Measurements from ENCODE around the gene LMAN1. TPM values are rescaled to one million over a fixed set of nuclear protein-coding genes. Genes with fewer than 3 reads are reported as not detected.

The LMAN1 gene
- 100 to 1,000 TPM in 2 of 5 donors, 10 to 100 TPM in 3; 77.0 to 122 (median 97.6) TPM for polyA plus RNA-seq (ENCODE audit: insufficient read depth in 1 of 5, insufficient read length in 5 of 5, low replicate concordance in 1 of 5)
- long read RNA-seq, donor 1, full-length matches to known transcripts: 18 of 63 reads
- long read RNA-seq, donor 1, partial matches to known transcripts: 45 of 63 reads
- long read RNA-seq, donor 1, other reads (novel, unspliced or antisense): 0 of 63 reads
- long read RNA-seq, donor 2, full-length matches to known transcripts: 9 of 9 reads
- long read RNA-seq, donor 2, partial matches to known transcripts: 0 of 9 reads
- long read RNA-seq, donor 2, other reads (novel, unspliced or antisense): 0 of 9 reads
- long read RNA-seq, donor 3, full-length matches to known transcripts: 11 of 22 reads
- long read RNA-seq, donor 3, partial matches to known transcripts: 11 of 22 reads
- long read RNA-seq, donor 3, other reads (novel, unspliced or antisense): 0 of 22 reads
- long read RNA-seq, donor 4, full-length matches to known transcripts: 10 of 26 reads
- long read RNA-seq, donor 4, partial matches to known transcripts: 16 of 26 reads
- long read RNA-seq, donor 4, other reads (novel, unspliced or antisense): 0 of 26 reads
- long read RNA-seq, donor 5, full-length matches to known transcripts: 12 of 42 reads
- long read RNA-seq, donor 5, partial matches to known transcripts: 30 of 42 reads
- long read RNA-seq, donor 5, other reads (novel, unspliced or antisense): 0 of 42 reads
- long read RNA-seq, donor 6, full-length matches to known transcripts: 20 of 49 reads
- long read RNA-seq, donor 6, partial matches to known transcripts: 29 of 49 reads
- long read RNA-seq, donor 6, other reads (novel, unspliced or antisense): 0 of 49 reads
- long read RNA-seq, donor 7, full-length matches to known transcripts: 13 of 43 reads
- long read RNA-seq, donor 7, partial matches to known transcripts: 30 of 43 reads
- long read RNA-seq, donor 7, other reads (novel, unspliced or antisense): 0 of 43 reads
- long read RNA-seq, donor 8, full-length matches to known transcripts: 4 of 4 reads
- long read RNA-seq, donor 8, partial matches to known transcripts: 0 of 4 reads
- long read RNA-seq, donor 8, other reads (novel, unspliced or antisense): 0 of 4 reads

GRCh38 chr18:59358712-59359575 lies at the start of gene LMAN1:
Gene LMAN1 (minus strand): TSS chr18:59359265. CDS start chr18:59359244, 21 bp downstream.
- peak; percentile 95 to 96 for DNase-seq

GRCh38 chr18:59402432-59403090 lies 43.5 kb upstream of the LMAN1 start:
- peak; percentile 51 to 65 for DNase-seq

GRCh38 chr18:59400407-59400806 lies 41.3 kb upstream of the LMAN1 start:
- no peak for DNase-seq

GRCh38 chr18:59395226-59396175 lies 36.4 kb upstream of the LMAN1 start:
- DNase-seq: no peak

- DNase-seq: no peak
Observed at GRCh38 chr18:59393381-59393780, 34.3 kb upstream of the LMAN1 start.

- no peak for DNase-seq
Observed at GRCh38 chr18:59388817-59389216, 29.8 kb upstream of the LMAN1 start.

GRCh38 chr18:59387687-59388565 lies 28.9 kb upstream of the LMAN1 start:
- no peak for DNase-seq

- DNase-seq: no peak
Observed at GRCh38 chr18:59386909-59387686, 28.0 kb upstream of the LMAN1 start.

- no peak for DNase-seq
Observed at GRCh38 chr18:59385191-59385590, 26.1 kb upstream of the LMAN1 start.

- no peak for DNase-seq
Observed at GRCh38 chr18:59383851-59384250, 24.8 kb upstream of the LMAN1 start.

- peak in 1 of 2 donors; percentile 29 for DNase-seq
Observed at GRCh38 chr18:59382383-59382782, 23.3 kb upstream of the LMAN1 start.

- DNase-seq: no peak
Observed at GRCh38 chr18:59381949-59382348, 22.9 kb upstream of the LMAN1 start.

- no peak for DNase-seq
Observed at GRCh38 chr18:59380706-59381105, 21.6 kb upstream of the LMAN1 start.

GRCh38 chr18:59379772-59380522 lies 20.9 kb upstream of the LMAN1 start:
- no peak for DNase-seq

GRCh38 chr18:59377613-59378337 lies 18.7 kb upstream of the LMAN1 start:
- DNase-seq: no peak

GRCh38 chr18:59376351-59376935 lies 17.4 kb upstream of the LMAN1 start:
- no peak for DNase-seq

Data from right lung (tissue), 10 donors.